Measurements from ENCODE around the gene DOLK.

DOLK gene

GRCh38 chr9:128929560-128929959 is 17.8 kb downstream of the DOLK start:
- no peak for DNase-seq

- no peak for DNase-seq
Measured at GRCh38 chr9:128928624-128929023, 18.8 kb downstream of the DOLK start.

GRCh38 chr9:128927731-128928411 is 19.5 kb downstream of the DOLK start:
- peak; percentile 51 to 65 for DNase-seq

- DNase-seq = no peak
Measured at GRCh38 chr9:128923493-128923883, 23.9 kb downstream of the DOLK start.

GRCh38 chr9:128921881-128922763 is 25.3 kb downstream of the DOLK start:
- no peak for DNase-seq

- DNase-seq = no peak
Measured at GRCh38 chr9:128920381-128921058, 26.9 kb downstream of the DOLK start, which contains the start of gene PHYHD1. TSS of gene PHYHD1 (plus strand) at chr9:128920982. CDS start at chr9:128922324, 1,342 bp downstream.

GRCh38 chr9:128919402-128920089 is 27.9 kb downstream of the DOLK start:
- DNase-seq = no peak

GRCh38 chr9:128918921-128919320 is 28.5 kb downstream of the DOLK start:
- DNase-seq = no peak

- DNase-seq = no peak
Measured at GRCh38 chr9:128917151-128917849, 30.1 kb downstream of the DOLK start.

- no peak for DNase-seq
Measured at GRCh38 chr9:128916745-128917144, 30.7 kb downstream of the DOLK start.

GRCh38 chr9:128916204-128916603 is 31.2 kb downstream of the DOLK start:
- no peak for DNase-seq

- DNase-seq = no peak
Measured at GRCh38 chr9:128913995-128914772, 33.2 kb downstream of the DOLK start.

- DNase-seq = no peak
Measured at GRCh38 chr9:128913048-128913900, 34.1 kb downstream of the DOLK start.

GRCh38 chr9:128912270-128912853 is 35.0 kb downstream of the DOLK start:
- no peak for DNase-seq

GRCh38 chr9:128911529-128912035 is 35.8 kb downstream of the DOLK start:
- no peak for DNase-seq

GRCh38 chr9:128910906-128911305 is 36.5 kb downstream of the DOLK start:
- no peak for DNase-seq

- DNase-seq = no peak
Measured at GRCh38 chr9:128909859-128910258, 37.5 kb downstream of the DOLK start.

GRCh38 chr9:128908372-128908771 is 39.0 kb downstream of the DOLK start:
- no peak for DNase-seq

GRCh38 chr9:128906741-128907140 is 40.7 kb downstream of the DOLK start:
- DNase-seq = no peak

- DNase-seq = no peak
Measured at GRCh38 chr9:128905964-128906363, 41.4 kb downstream of the DOLK start.

Data from CD4-positive, alpha-beta T cell treated with Interleukin-4 for 1 hour (primary cell).